GM06990 (cell line): ENCODE measurements around the gene EHMT1.
A peak's percentile ranks its signal among the peaks of the same experiment; 100 is the strongest.

ENCODE experiments used
- DNase-seq: peaks from one replicate; pipeline ENCODE4 v3.0.0-alpha.2; 2011; ENCODE audit not compliant: insufficient read length; ENCODE audit errors: extremely low read depth
- H3K27me3 ChIP-seq: replicated peaks from 2 replicates; pipeline ENCODE4 v1.6.0; 2011; ENCODE audit warnings: low read length; ENCODE audit not compliant: control insufficient read depth, insufficient read depth
- H3K36me3 ChIP-seq: 2 replicates; pipeline ENCODE4 v1.5.1; 2011; ENCODE audit warnings: low read length; ENCODE audit not compliant: control insufficient read depth, insufficient read depth
- H3K4me3 ChIP-seq: replicated peaks from 2 replicates; pipeline ENCODE4 v1.5.1; 2011; ENCODE audit warnings: low read depth, mild to moderate bottlenecking, control low read depth, low read length
- CTCF ChIP-seq: IDR thresholded peaks from 2 replicates; pipeline ENCODE4 v1.5.1; 2011; ENCODE audit warnings: low read length, control low read depth, mild to moderate bottlenecking, inconsistent platforms; ENCODE audit not compliant: insufficient read depth, poor library complexity, severe bottlenecking

Gene EHMT1

GRCh38 chr9:137665697-137666512, 47.1 kb downstream of the EHMT1 start:
- DNase-seq: no peak
- TF ChIP-seq CTCF: no peak
- Histone ChIP-seq H3K36me3 (peaks cover 4% of the 10 kb centered on the region), H3K4me3 (no peak overlapping the region), H3K27me3 (no peaks in the 10 kb centered on the region)

GRCh38 chr9:137666513-137666822, 47.7 kb downstream of the EHMT1 start:
- H3K27me3 ChIP-seq: no peaks in the 10 kb centered on the region
- no peak overlapping the region for H3K4me3 ChIP-seq
- H3K36me3 ChIP-seq: peaks cover 4% of the 10 kb centered on the region
- no peak for DNase-seq
- no peak for TF ChIP-seq CTCF

- TF ChIP-seq CTCF: no peak
- no peak for DNase-seq
- Histone ChIP-seq H3K36me3 (peaks cover 4% of the 10 kb centered on the region), H3K27me3 (no peaks in the 10 kb centered on the region), H3K4me3 (no peak overlapping the region)
These were observed 48.3 kb downstream of the EHMT1 start for GRCh38 chr9:137666955-137667670.

- H3K27me3 ChIP-seq: no peaks in the 10 kb centered on the region
- peaks cover 4% of the 10 kb centered on the region for H3K36me3 ChIP-seq
- DNase-seq: no peak
- H3K4me3 ChIP-seq: no peak overlapping the region
- no peak for TF ChIP-seq CTCF
These were observed 49.4 kb downstream of the EHMT1 start for GRCh38 chr9:137668203-137668602.

GRCh38 chr9:137669261-137669672, 50.5 kb downstream of the EHMT1 start:
- Histone ChIP-seq H3K27me3 (no peaks in the 10 kb centered on the region), H3K4me3 (no peak overlapping the region), H3K36me3 (peaks cover 6% of the 10 kb centered on the region)
- TF ChIP-seq CTCF: no peak
- DNase-seq: peak; percentile 52
